Measurements from ENCODE around the gene SRD5A2.

GRCh38 chr2:31561823-31562222 lies 18.9 kb downstream of the SRD5A2 start:
- TF ChIP-seq CTCF (IDR thresholded peaks at IDR 0.05; ENCODE audit: low read depth, low read length) (no peak), EZH2phosphoT487 (IDR thresholded peaks at IDR 0.05; ENCODE audit: low read depth) (no peak)

Measured in OCI-LY3 (cell line).